ENCODE results near the gene TSC1. TPM values are rescaled to one million over a fixed set of nuclear protein-coding genes. Genes with fewer than 3 reads are reported as not detected.

TSC1 gene
- total and polyA plus RNA-seq, 2 experiments from 2014 or later = 23.7 to 48.0 TPM

DNA sequence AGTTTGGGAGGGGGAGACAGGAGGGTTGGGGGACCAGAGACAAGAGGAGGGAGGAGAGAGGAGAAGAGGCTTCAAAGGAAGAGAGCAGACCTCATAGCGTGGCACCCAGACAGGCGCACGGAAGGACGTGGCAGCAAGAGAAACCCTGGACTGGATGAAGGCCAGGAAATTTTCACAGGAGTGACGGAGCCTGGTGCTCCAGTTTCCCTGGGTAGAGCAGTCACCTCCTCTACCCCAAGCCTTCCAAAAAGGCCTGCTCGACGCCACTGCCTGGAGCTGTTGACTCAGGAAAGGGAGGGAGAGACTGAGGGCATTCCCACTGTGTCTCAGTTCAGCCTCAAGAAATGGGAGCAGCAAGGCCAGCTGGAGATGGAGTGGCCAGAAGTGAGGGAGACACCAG is 85.7 kb downstream of the TSC1 start (continued):
- TF ChIP-seq, protein P1, sequence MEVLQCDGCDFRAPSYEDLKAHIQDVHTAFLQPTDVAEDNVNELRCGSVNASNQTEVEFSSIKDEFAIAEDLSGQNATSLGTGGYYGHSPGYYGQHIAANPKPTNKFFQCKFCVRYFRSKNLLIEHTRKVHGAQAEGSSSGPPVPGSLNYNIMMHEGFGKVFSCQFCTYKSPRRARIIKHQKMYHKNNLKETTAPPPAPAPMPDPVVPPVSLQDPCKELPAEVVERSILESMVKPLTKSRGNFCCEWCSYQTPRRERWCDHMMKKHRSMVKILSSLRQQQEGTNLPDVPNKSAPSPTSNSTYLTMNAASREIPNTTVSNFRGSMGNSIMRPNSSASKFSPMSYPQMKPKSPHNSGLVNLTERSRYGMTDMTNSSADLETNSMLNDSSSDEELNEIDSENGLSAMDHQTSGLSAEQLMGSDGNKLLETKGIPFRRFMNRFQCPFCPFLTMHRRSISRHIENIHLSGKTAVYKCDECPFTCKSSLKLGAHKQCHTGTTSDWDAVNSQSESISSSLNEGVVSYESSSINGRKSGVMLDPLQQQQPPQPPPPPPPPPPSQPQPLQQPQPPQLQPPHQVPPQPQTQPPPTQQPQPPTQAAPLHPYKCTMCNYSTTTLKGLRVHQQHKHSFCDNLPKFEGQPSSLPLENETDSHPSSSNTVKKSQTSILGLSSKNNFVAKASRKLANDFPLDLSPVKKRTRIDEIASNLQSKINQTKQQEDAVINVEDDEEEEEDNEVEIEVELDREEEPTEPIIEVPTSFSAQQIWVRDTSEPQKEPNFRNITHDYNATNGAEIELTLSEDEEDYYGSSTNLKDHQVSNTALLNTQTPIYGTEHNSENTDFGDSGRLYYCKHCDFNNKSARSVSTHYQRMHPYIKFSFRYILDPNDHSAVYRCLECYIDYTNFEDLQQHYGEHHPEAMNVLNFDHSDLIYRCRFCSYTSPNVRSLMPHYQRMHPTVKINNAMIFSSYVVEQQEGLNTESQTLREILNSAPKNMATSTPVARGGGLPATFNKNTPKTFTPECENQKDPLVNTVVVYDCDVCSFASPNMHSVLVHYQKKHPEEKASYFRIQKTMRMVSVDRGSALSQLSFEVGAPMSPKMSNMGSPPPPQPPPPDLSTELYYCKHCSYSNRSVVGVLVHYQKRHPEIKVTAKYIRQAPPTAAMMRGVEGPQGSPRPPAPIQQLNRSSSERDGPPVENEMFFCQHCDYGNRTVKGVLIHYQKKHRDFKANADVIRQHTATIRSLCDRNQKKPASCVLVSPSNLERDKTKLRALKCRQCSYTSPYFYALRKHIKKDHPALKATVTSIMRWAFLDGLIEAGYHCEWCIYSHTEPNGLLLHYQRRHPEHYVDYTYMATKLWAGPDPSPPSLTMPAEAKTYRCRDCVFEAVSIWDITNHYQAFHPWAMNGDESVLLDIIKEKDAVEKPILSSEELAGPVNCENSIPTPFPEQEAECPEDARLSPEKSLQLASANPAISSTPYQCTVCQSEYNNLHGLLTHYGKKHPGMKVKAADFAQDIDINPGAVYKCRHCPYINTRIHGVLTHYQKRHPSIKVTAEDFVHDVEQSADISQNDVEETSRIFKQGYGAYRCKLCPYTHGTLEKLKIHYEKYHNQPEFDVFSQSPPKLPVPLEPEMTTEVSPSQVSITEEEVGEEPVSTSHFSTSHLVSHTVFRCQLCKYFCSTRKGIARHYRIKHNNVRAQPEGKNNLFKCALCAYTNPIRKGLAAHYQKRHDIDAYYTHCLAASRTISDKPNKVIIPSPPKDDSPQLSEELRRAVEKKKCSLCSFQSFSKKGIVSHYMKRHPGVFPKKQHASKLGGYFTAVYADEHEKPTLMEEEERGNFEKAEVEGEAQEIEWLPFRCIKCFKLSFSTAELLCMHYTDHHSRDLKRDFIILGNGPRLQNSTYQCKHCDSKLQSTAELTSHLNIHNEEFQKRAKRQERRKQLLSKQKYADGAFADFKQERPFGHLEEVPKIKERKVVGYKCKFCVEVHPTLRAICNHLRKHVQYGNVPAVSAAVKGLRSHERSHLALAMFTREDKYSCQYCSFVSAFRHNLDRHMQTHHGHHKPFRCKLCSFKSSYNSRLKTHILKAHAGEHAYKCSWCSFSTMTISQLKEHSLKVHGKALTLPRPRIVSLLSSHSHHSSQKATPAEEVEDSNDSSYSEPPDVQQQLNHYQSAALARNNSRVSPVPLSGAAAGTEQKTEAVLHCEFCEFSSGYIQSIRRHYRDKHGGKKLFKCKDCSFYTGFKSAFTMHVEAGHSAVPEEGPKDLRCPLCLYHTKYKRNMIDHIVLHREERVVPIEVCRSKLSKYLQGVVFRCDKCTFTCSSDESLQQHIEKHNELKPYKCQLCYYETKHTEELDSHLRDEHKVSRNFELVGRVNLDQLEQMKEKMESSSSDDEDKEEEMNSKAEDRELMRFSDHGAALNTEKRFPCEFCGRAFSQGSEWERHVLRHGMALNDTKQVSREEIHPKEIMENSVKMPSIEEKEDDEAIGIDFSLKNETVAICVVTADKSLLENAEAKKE (CRISPR knock-in tag; IDR thresholded peaks at IDR 0.05) = no peak
- TF ChIP-seq, protein P2, sequence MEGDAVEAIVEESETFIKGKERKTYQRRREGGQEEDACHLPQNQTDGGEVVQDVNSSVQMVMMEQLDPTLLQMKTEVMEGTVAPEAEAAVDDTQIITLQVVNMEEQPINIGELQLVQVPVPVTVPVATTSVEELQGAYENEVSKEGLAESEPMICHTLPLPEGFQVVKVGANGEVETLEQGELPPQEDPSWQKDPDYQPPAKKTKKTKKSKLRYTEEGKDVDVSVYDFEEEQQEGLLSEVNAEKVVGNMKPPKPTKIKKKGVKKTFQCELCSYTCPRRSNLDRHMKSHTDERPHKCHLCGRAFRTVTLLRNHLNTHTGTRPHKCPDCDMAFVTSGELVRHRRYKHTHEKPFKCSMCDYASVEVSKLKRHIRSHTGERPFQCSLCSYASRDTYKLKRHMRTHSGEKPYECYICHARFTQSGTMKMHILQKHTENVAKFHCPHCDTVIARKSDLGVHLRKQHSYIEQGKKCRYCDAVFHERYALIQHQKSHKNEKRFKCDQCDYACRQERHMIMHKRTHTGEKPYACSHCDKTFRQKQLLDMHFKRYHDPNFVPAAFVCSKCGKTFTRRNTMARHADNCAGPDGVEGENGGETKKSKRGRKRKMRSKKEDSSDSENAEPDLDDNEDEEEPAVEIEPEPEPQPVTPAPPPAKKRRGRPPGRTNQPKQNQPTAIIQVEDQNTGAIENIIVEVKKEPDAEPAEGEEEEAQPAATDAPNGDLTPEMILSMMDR (conservative IDR thresholded peaks at IDR 0.05; ENCODE audit: low read depth in 2 of 2) = no peak
- no peak for TF ChIP-seq NANOG (IDR thresholded peaks at IDR 0.05; ENCODE audit: borderline replicate concordance)
- TF ChIP-seq EZH2phosphoT487 (IDR thresholded peaks at IDR 0.05; ENCODE audit: unreplicated experiment) = no peak
- no peak for TF ChIP-seq ZNF331 (CRISPR knock-in tag; IDR thresholded peaks at IDR 0.05; ENCODE audit: low read depth)
- no peak for TF ChIP-seq CREB1 (CRISPR knock-in tag; IDR thresholded peaks at IDR 0.05; ENCODE audit: low read depth)
- no peak for TF ChIP-seq STAT1 (IDR thresholded peaks at IDR 0.05; ENCODE audit: unreplicated experiment)
- no peak for TF ChIP-seq ZNF114 (CRISPR knock-in tag; IDR thresholded peaks at IDR 0.05)
- TF ChIP-seq JUNB (IDR thresholded peaks at IDR 0.05; ENCODE audit: unreplicated experiment) = no peak
- TF ChIP-seq POLR2AphosphoS5 (IDR thresholded peaks at IDR 0.05; ENCODE audit: low read depth) = no peak
- TF ChIP-seq EZH2 (IDR thresholded peaks at IDR 0.05; ENCODE audit: low read depth, unreplicated experiment) = no peak

All from GM23338 (cell line).